Mesenchymal stem cell (in vitro differentiated cells and primary cell): ENCODE results near the gene STX12.

Experiments used
- DNase-seq: peaks from one replicate; pipeline ENCODE4 v3.0.0-alpha.2; 2013
- H2AFZ ChIP-seq: one replicate; pipeline ENCODE4 v1.6.1; 2013; ENCODE audit warnings: low read depth, mild to moderate bottlenecking, control low read depth, inconsistent platforms, low read length, moderate library complexity
- H2AK5ac ChIP-seq: 2 replicates; pipeline ENCODE4 v1.6.1; 2013; ENCODE audit warnings: low read length, moderate library complexity, mild to moderate bottlenecking, inconsistent platforms; ENCODE audit not compliant: severe bottlenecking
- H2BK120ac ChIP-seq: one replicate; pipeline ENCODE4 v1.6.1; 2013; ENCODE audit warnings: low read depth, mild to moderate bottlenecking, inconsistent platforms, low read length, moderate library complexity
- H2BK12ac ChIP-seq, 2 experiments: one replicate each; pipeline ENCODE4 v1.6.1; 2013; ENCODE audit warnings: inconsistent platforms in 2 of 2, low read length in 2 of 2, mild to moderate bottlenecking in 2 of 2, moderate library complexity in 2 of 2, control low read depth in 1 of 2
- H2BK15ac ChIP-seq: one replicate; pipeline ENCODE4 v1.6.1; 2013; ENCODE audit warnings: mild to moderate bottlenecking, low read depth, inconsistent platforms; ENCODE audit not compliant: poor library complexity, severe bottlenecking
- H2BK5ac ChIP-seq: 2 replicates; pipeline ENCODE4 v1.6.1; 2013; ENCODE audit warnings: low read depth, mild to moderate bottlenecking, low read length, control low read depth, inconsistent platforms; ENCODE audit not compliant: poor library complexity, severe bottlenecking
- H3K14ac ChIP-seq, 2 experiments: one replicate each; pipeline ENCODE4 v1.6.1; 2013; ENCODE audit warnings: inconsistent platforms in 2 of 2, low read length in 2 of 2, control low read depth in 1 of 2, mild to moderate bottlenecking in 1 of 2, moderate library complexity in 1 of 2
- H3K18ac ChIP-seq, 2 experiments: one replicate each; pipeline ENCODE4 v1.6.1; 2013; ENCODE audit warnings: inconsistent platforms in 2 of 2, low read length in 2 of 2, control low read depth in 1 of 2, low read depth in 1 of 2, mild to moderate bottlenecking in 1 of 2
- H3K23ac ChIP-seq, 2 experiments: one replicate each; pipeline ENCODE4 v1.6.1; 2013; ENCODE audit warnings: inconsistent platforms in 2 of 2, low read length in 2 of 2, mild to moderate bottlenecking in 2 of 2, moderate library complexity in 2 of 2, control low read depth in 1 of 2
- H3K27ac ChIP-seq: 2 replicates; pipeline ENCODE4 v1.5.1; 2013; ENCODE audit warnings: mild to moderate bottlenecking, moderate library complexity, low read length, control low read depth, inconsistent platforms; ENCODE audit not compliant: poor library complexity, severe bottlenecking
- H3K27me3 ChIP-seq, 2 experiments: 2 replicates each; pipeline versions ENCODE4 v1.6.1 to v1.7.0; 2013; ENCODE audit warnings: low read length in 2 of 2, mild to moderate bottlenecking in 2 of 2, moderate library complexity in 2 of 2, control low read depth in 1 of 2, inconsistent platforms in 1 of 2; ENCODE audit not compliant: control insufficient read depth in 1 of 2, insufficient read depth in 1 of 2
- H3K36me3 ChIP-seq, 2 experiments: 2 replicates each; pipeline versions ENCODE4 v1.6.1 to v1.7.0; 2013; ENCODE audit warnings: low read length in 2 of 2, control low read depth in 1 of 2, inconsistent platforms in 1 of 2, low read depth in 1 of 2, mild to moderate bottlenecking in 1 of 2; ENCODE audit not compliant: insufficient read depth in 2 of 2, control insufficient read depth in 1 of 2
- H3K4ac ChIP-seq, 2 experiments: one replicate each; pipeline ENCODE4 v1.6.1; 2013; ENCODE audit warnings: inconsistent platforms in 2 of 2, low read length in 2 of 2, mild to moderate bottlenecking in 2 of 2, moderate library complexity in 2 of 2, control low read depth in 1 of 2, low read depth in 1 of 2
- H3K4me1 ChIP-seq: 2 replicates; pipeline ENCODE4 v1.6.1; 2013; ENCODE audit warnings: low read depth, low read length, control low read depth; ENCODE audit not compliant: control insufficient read depth, insufficient read depth
- H3K4me2 ChIP-seq: 2 replicates; pipeline ENCODE4 v1.6.1; 2013; ENCODE audit warnings: low read length, mild to moderate bottlenecking, inconsistent platforms; ENCODE audit not compliant: poor library complexity, severe bottlenecking
- H3K4me3 ChIP-seq, 2 experiments: 2 replicates each; pipeline versions ENCODE4 v1.5.1 to v1.7.0; 2013; ENCODE audit warnings: low read length in 2 of 2, mild to moderate bottlenecking in 2 of 2, control low read depth in 1 of 2, low read depth in 1 of 2; ENCODE audit not compliant: insufficient read depth in 1 of 2
- H3K79me1 ChIP-seq: replicated peaks from 2 replicates; pipeline ENCODE4 v1.6.1; 2013; ENCODE audit warnings: mild to moderate bottlenecking, control low read depth, low read length, inconsistent platforms; ENCODE audit not compliant: poor library complexity, severe bottlenecking
- H3K9ac ChIP-seq: 2 replicates; pipeline ENCODE4 v1.7.0; 2013; ENCODE audit warnings: mild to moderate bottlenecking, low read length, moderate library complexity
- H3K9me3 ChIP-seq: 2 replicates; pipeline ENCODE4 v1.7.0; 2013; ENCODE audit warnings: mild to moderate bottlenecking, low read length; ENCODE audit not compliant: control insufficient read depth
- H4K8ac ChIP-seq: one replicate; pipeline ENCODE4 v1.6.1; 2013; ENCODE audit warnings: inconsistent platforms, mild to moderate bottlenecking, low read length, moderate library complexity
- H4K91ac ChIP-seq: one replicate; pipeline ENCODE4 v1.6.1; 2013; ENCODE audit warnings: mild to moderate bottlenecking, low read length, inconsistent platforms
- WGBS: methylation state at CpG from one replicate; pipeline ENCODE4 v1.1.7; 2013; ENCODE audit warnings: mixed read lengths; 5-methylcytosine and 5-hydroxymethylcytosine counted together

The STX12 gene

GRCh38 chr1:27755865-27756264 lies 17.2 kb upstream of the STX12 start:
- H3K27ac ChIP-seq: no peak overlapping the region
- no peak overlapping the region for H3K23ac ChIP-seq
- H2AK5ac ChIP-seq: no peak overlapping the region
- H3K4me3 ChIP-seq: no peak overlapping the region
- no peak overlapping the region for H4K91ac ChIP-seq
- DNase-seq: no peak
- H4K8ac ChIP-seq: no peak overlapping the region
- no peak overlapping the region for H2BK12ac ChIP-seq
- no peak overlapping the region for H3K4me2 ChIP-seq
- H2AFZ ChIP-seq: no peak overlapping the region
- no peak overlapping the region for H3K9ac ChIP-seq
- H3K9me3 ChIP-seq: no peaks in the 10 kb centered on the region
- no peaks in the 10 kb centered on the region for H3K27me3 ChIP-seq
- H3K4ac ChIP-seq: no peak overlapping the region
- no peak overlapping the region for H2BK15ac ChIP-seq
- no peak overlapping the region for H3K18ac ChIP-seq
- H3K4me1 ChIP-seq: no peaks in the 10 kb centered on the region
- no peak overlapping the region for H3K14ac ChIP-seq
- H2BK5ac ChIP-seq: no peak overlapping the region
- H2BK120ac ChIP-seq: no peak overlapping the region
- peaks cover 14 to 86% of the 10 kb centered on the region in 2 experiments for H3K36me3 ChIP-seq
- H3K79me1 ChIP-seq: peaks cover 2% of the 10 kb centered on the region
- WGBS: 100% methylated on average over 3 of the region's 4 CpGs

- Histone ChIP-seq H2AFZ (no peak overlapping the region), H3K79me1 (peaks cover 2% of the 10 kb centered on the region), H3K4ac (no peak overlapping the region), H3K4me1 (no peaks in the 10 kb centered on the region), H3K9ac (no peak overlapping the region), H3K23ac (no peak overlapping the region), H3K18ac (no peak overlapping the region), H3K4me2 (no peak overlapping the region), H2BK15ac (no peak overlapping the region), H4K91ac (no peak overlapping the region), H3K27me3 (no peaks in the 10 kb centered on the region), H2BK120ac (no peak overlapping the region), H3K36me3 (peaks cover 13 to 74% of the 10 kb centered on the region in 2 experiments), H2BK12ac (no peak overlapping the region), H2BK5ac (no peak overlapping the region), H3K14ac (no peak overlapping the region), H3K9me3 (no peaks in the 10 kb centered on the region), H3K27ac (no peak overlapping the region), H2AK5ac (no peak overlapping the region), H4K8ac (no peak overlapping the region), H3K4me3 (no peak overlapping the region)
- WGBS: 93% methylated on average over 2 of the region's 2 CpGs
- DNase-seq: no peak
Observed at GRCh38 chr1:27759236-27759635, 13.8 kb upstream of the STX12 start.

GRCh38 chr1:27760426-27760825 lies 12.6 kb upstream of the STX12 start:
- no peak overlapping the region for H3K4me3 ChIP-seq
- no peak overlapping the region for H4K91ac ChIP-seq
- H2BK5ac ChIP-seq: no peak overlapping the region
- H2AFZ ChIP-seq: no peak overlapping the region
- no peak overlapping the region for H3K27ac ChIP-seq
- no peak overlapping the region for H3K23ac ChIP-seq
- H2BK12ac ChIP-seq: no peak overlapping the region
- H3K79me1 ChIP-seq: peaks cover 2% of the 10 kb centered on the region
- H2BK15ac ChIP-seq: no peak overlapping the region
- H3K18ac ChIP-seq: no peak overlapping the region
- H3K36me3 ChIP-seq: peaks cover 13 to 62% of the 10 kb centered on the region in 2 experiments
- no peaks in the 10 kb centered on the region for H3K9me3 ChIP-seq
- 91% methylated on average over 1 of the region's 3 CpGs for WGBS
- no peak overlapping the region for H3K4me2 ChIP-seq
- no peak for DNase-seq
- H3K9ac ChIP-seq: no peak overlapping the region
- H3K27me3 ChIP-seq: no peaks in the 10 kb centered on the region
- no peak overlapping the region for H3K4ac ChIP-seq
- H3K14ac ChIP-seq: no peak overlapping the region
- no peaks in the 10 kb centered on the region for H3K4me1 ChIP-seq
- H4K8ac ChIP-seq: no peak overlapping the region
- H2BK120ac ChIP-seq: no peak overlapping the region
- H2AK5ac ChIP-seq: no peak overlapping the region

GRCh38 chr1:27762033-27762432 lies 11.0 kb upstream of the STX12 start:
- H3K9me3 ChIP-seq: no peaks in the 10 kb centered on the region
- no CpG with 5 or more reads among the region's 1 CpG for WGBS
- no peak overlapping the region for H3K18ac ChIP-seq
- H2AFZ ChIP-seq: no peak overlapping the region
- no peak overlapping the region for H3K4me2 ChIP-seq
- H3K4me1 ChIP-seq: no peaks in the 10 kb centered on the region
- H3K23ac ChIP-seq: no peak overlapping the region
- H3K36me3 ChIP-seq: peaks cover 9 to 47% of the 10 kb centered on the region in 2 experiments
- H3K4ac ChIP-seq: no peak overlapping the region
- H3K79me1 ChIP-seq: no peaks in the 10 kb centered on the region
- no peak overlapping the region for H3K9ac ChIP-seq
- no peak overlapping the region for H2BK5ac ChIP-seq
- no peak overlapping the region for H3K4me3 ChIP-seq
- H3K14ac ChIP-seq: no peak overlapping the region
- H2BK120ac ChIP-seq: no peak overlapping the region
- H4K8ac ChIP-seq: no peak overlapping the region
- no peak overlapping the region for H2BK15ac ChIP-seq
- no peak for DNase-seq
- no peak overlapping the region for H3K27ac ChIP-seq
- H4K91ac ChIP-seq: no peak overlapping the region
- no peaks in the 10 kb centered on the region for H3K27me3 ChIP-seq
- H2BK12ac ChIP-seq: no peak overlapping the region
- H2AK5ac ChIP-seq: no peak overlapping the region
